Astrocyte (in vitro differentiated cells and primary cell): ENCODE results near the gene IGLON5.

Experiments used
- CTCF ChIP-seq: IDR thresholded peaks from 2 replicates; pipeline ENCODE4 v1.5.1; 2011; ENCODE audit warnings: low read depth, mild to moderate bottlenecking, inconsistent platforms, low read length, moderate library complexity; ENCODE audit not compliant: insufficient read depth
- EZH2 ChIP-seq: IDR thresholded peaks from 2 replicates; pipeline ENCODE4 v1.6.1; 2012; ENCODE audit warnings: mild to moderate bottlenecking, low read length, inconsistent platforms; ENCODE audit not compliant: insufficient read depth

DNA sequence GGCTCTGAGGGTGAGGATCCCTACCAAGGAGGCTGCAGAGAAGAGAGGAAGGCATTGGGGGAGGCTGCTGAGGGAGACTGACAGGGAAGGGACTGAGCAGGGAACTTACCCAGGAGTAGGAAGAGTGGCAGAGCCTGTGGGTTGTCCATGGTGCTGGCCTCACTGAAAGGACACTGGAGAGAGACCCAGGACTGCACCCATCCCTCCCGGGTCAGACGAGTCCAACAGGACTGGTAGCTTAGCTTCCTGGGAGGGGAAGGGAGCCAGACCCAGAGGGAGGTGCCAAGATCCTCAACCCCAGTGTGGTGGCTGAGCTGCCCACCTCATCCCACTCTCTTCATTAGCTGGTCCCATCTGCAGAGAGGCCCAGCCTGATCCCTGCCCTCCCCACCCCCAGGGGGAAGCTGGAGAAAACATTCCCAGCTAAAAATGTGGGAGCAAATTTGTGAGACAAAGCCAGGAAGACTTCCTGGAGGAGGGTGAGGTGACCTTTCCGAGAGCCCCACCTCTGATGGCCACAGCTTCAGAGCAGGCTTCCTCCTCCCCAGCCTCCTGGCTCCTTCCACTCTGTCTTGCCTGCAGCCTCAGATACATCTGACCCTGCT lies 30.6 kb downstream of the IGLON5 start, which contains the start of gene VSIG10L:
- no peak for TF ChIP-seq CTCF
- TF ChIP-seq EZH2: no peak
